H9 (cell line): ENCODE results near the gene CNGA4. TPM values are rescaled to one million over a fixed set of nuclear protein-coding genes. Genes with fewer than 3 reads are reported as not detected.
A peak's percentile ranks its signal among the peaks of the same experiment; 100 is the strongest.

ENCODE experiments used
- DNase-seq: peaks from one replicate; pipeline ENCODE4 v3.0.0-alpha.2; 2017
- H2AFZ ChIP-seq: one replicate; pipeline ENCODE4 v1.6.1; 2013; ENCODE audit warnings: mild to moderate bottlenecking, low read length, control low read depth, moderate library complexity
- H2AK5ac ChIP-seq: 2 replicates; pipeline ENCODE4 v1.6.1; 2013; ENCODE audit warnings: low read length, control low read depth, mixed read lengths; ENCODE audit not compliant: insufficient read length
- H2BK120ac ChIP-seq: one replicate; pipeline ENCODE4 v1.6.1; 2013; ENCODE audit warnings: low read depth, mild to moderate bottlenecking, low read length, control low read depth, inconsistent platforms; ENCODE audit not compliant: poor library complexity, severe bottlenecking
- H2BK12ac ChIP-seq: 2 replicates; pipeline ENCODE4 v1.6.1; 2013; ENCODE audit warnings: low read length, control low read depth, mixed read lengths, low read depth; ENCODE audit not compliant: insufficient read length
- H2BK15ac ChIP-seq: 2 replicates; pipeline ENCODE4 v1.6.1; 2013; ENCODE audit warnings: low read depth, low read length, control low read depth
- H2BK20ac ChIP-seq: one replicate; pipeline ENCODE4 v1.6.1; 2013; ENCODE audit warnings: low read depth, mild to moderate bottlenecking, low read length, control low read depth, inconsistent platforms; ENCODE audit not compliant: poor library complexity, severe bottlenecking
- H2BK5ac ChIP-seq: 2 replicates; pipeline ENCODE4 v1.6.1; 2013; ENCODE audit warnings: low read length, control low read depth, mixed read lengths; ENCODE audit not compliant: insufficient read length
- H3K14ac ChIP-seq: 2 replicates; pipeline ENCODE4 v1.6.1; 2013; ENCODE audit warnings: low read length, control low read depth; ENCODE audit not compliant: insufficient read depth
- H3K18ac ChIP-seq: 2 replicates; pipeline ENCODE4 v1.6.1; 2013; ENCODE audit warnings: low read depth, mild to moderate bottlenecking, mixed read lengths, low read length, control low read depth; ENCODE audit not compliant: insufficient read length
- H3K23ac ChIP-seq: 2 replicates; pipeline ENCODE4 v1.6.1; 2013; ENCODE audit warnings: low read length, control low read depth, mixed read lengths, low read depth; ENCODE audit not compliant: insufficient read length
- H3K23me2 ChIP-seq: 2 replicates; pipeline ENCODE4 v1.6.1; 2013; ENCODE audit warnings: low read depth, mild to moderate bottlenecking, mixed read lengths, low read length, control low read depth; ENCODE audit not compliant: insufficient read length, poor library complexity, severe bottlenecking
- H3K27ac ChIP-seq: 2 replicates; pipeline ENCODE4 v1.5.1; 2013; ENCODE audit warnings: low read length, control low read depth, mixed read lengths, low read depth; ENCODE audit not compliant: insufficient read length
- H3K27me3 ChIP-seq: 2 replicates; pipeline ENCODE4 v1.6.1; 2013; ENCODE audit warnings: low read length, control low read depth, inconsistent platforms; ENCODE audit not compliant: insufficient read depth
- H3K4ac ChIP-seq: 2 replicates; pipeline ENCODE4 v1.6.1; 2013; ENCODE audit warnings: low read depth, mild to moderate bottlenecking, control low read depth, inconsistent platforms, low read length, moderate library complexity
- H3K4me1 ChIP-seq: 2 replicates; pipeline ENCODE4 v1.6.1; 2013; ENCODE audit warnings: low read length, control low read depth, inconsistent platforms; ENCODE audit not compliant: insufficient read depth
- H3K4me2 ChIP-seq: 2 replicates; pipeline ENCODE4 v1.6.1; 2013; ENCODE audit warnings: low read length, control low read depth, mixed read lengths; ENCODE audit not compliant: insufficient read length, insufficient read depth
- H3K56ac ChIP-seq: 2 replicates; pipeline ENCODE4 v1.6.1; 2013; ENCODE audit warnings: low read depth, mild to moderate bottlenecking, mixed read lengths, low read length, control low read depth; ENCODE audit not compliant: insufficient read length
- H3K79me1 ChIP-seq: 2 replicates; pipeline ENCODE4 v1.6.1; 2013; ENCODE audit warnings: low read depth, mild to moderate bottlenecking, moderate library complexity, low read length, control low read depth, inconsistent platforms; ENCODE audit not compliant: insufficient read depth, poor library complexity, severe bottlenecking
- H3K79me2 ChIP-seq: 2 replicates; pipeline ENCODE4 v1.6.1; 2013; ENCODE audit warnings: low read length, control low read depth, inconsistent platforms; ENCODE audit not compliant: insufficient read depth
- H3K9ac ChIP-seq: 2 replicates; pipeline ENCODE4 v1.6.1; 2013; ENCODE audit warnings: low read length, control low read depth, mixed read lengths; ENCODE audit not compliant: insufficient read length; ENCODE audit errors: extremely low read depth
- H3K9me3 ChIP-seq: one replicate; pipeline ENCODE4 v1.6.1; 2013; ENCODE audit warnings: low read depth, low read length, inconsistent platforms; ENCODE audit not compliant: control insufficient read depth
- H3T11ph ChIP-seq: one replicate; pipeline ENCODE4 v1.6.1; 2013; ENCODE audit warnings: mild to moderate bottlenecking, low read length, control low read depth, inconsistent platforms
- H4K20me1 ChIP-seq: one replicate; pipeline ENCODE4 v1.6.1; 2013; ENCODE audit not compliant: control insufficient read depth, insufficient read length, insufficient read depth
- H4K5ac ChIP-seq: 2 replicates; pipeline ENCODE4 v1.6.1; 2013; ENCODE audit warnings: low read depth, mild to moderate bottlenecking, mixed read lengths, low read length, control low read depth; ENCODE audit not compliant: insufficient read length
- H4K8ac ChIP-seq: replicated peaks from 2 replicates; pipeline ENCODE4 v1.6.1; 2013; ENCODE audit warnings: low read length, control low read depth, mixed read lengths, low read depth; ENCODE audit not compliant: insufficient read length
- H4K91ac ChIP-seq: 2 replicates; pipeline ENCODE4 v1.6.1; 2013; ENCODE audit warnings: low read depth, mild to moderate bottlenecking, moderate library complexity, mixed read lengths, low read length, control low read depth; ENCODE audit not compliant: insufficient read length
- H3K27ac Mint-ChIP-seq, 3 experiments: 2 replicates in 2 of 3; 3 replicates in 1 of 3; pipeline ENCODE4 v1.8.0; 2020 to 2021; ENCODE audit warnings: mixed read lengths in 3 of 3, mild to moderate bottlenecking in 1 of 3, moderate library complexity in 1 of 3
- H3K27me3 Mint-ChIP-seq: 2 replicates; pipeline ENCODE4 v1.8.0; 2021; ENCODE audit warnings: low read depth, mild to moderate bottlenecking, moderate library complexity, mixed read lengths
- H3K36me3 Mint-ChIP-seq, 3 experiments: 2 replicates in 2 of 3; 3 replicates in 1 of 3; pipeline ENCODE4 v1.8.0; 2020 to 2021; ENCODE audit warnings: low read depth in 3 of 3, mixed read lengths in 3 of 3; ENCODE audit not compliant: insufficient read depth in 1 of 3
- H3K4me1 Mint-ChIP-seq, 2 experiments: 2 replicates each; pipeline ENCODE4 v1.8.0; 2020; ENCODE audit warnings: mixed read lengths in 2 of 2
- H3K4me3 Mint-ChIP-seq, 2 experiments: 2 replicates in 1 of 2; 3 replicates in 1 of 2; pipeline ENCODE4 v1.8.0; 2020 to 2021; ENCODE audit warnings: mild to moderate bottlenecking in 2 of 2, mixed read lengths in 2 of 2, moderate library complexity in 1 of 2
- H3K9me3 Mint-ChIP-seq, 2 experiments: 2 replicates in 1 of 2; 3 replicates in 1 of 2; pipeline ENCODE4 v1.8.0; 2020; ENCODE audit warnings: mild to moderate bottlenecking in 2 of 2, mixed read lengths in 2 of 2, moderate library complexity in 1 of 2
- WGBS: extraction: QIAGEN DNeasy Blood & Tissue Kit; methylation state at CpG from one replicate; pipeline ENCODE4 v1.1.7; 2013; ENCODE audit warnings: missing lambda C conversion rate, low lambda C conversion rate, mixed read lengths; ENCODE audit not compliant: insufficient read length; ENCODE audit errors: extremely low coverage; 5-methylcytosine and 5-hydroxymethylcytosine counted together
- total RNA-seq: library from RNA; stranded (reverse); gene quantifications from 2 replicates; pipeline ENCODE4 v1.2.1, GENCODE V29; 2021
- TF ChIP-seq, protein P1 (sequence below): fragments of 200-600 bp; sonication (generic); conservative IDR thresholded peaks from 3 replicates; pipeline ENCODE4 v1.8.0; 2021; ENCODE audit warnings: antibody characterized with exemption, mild to moderate bottlenecking

The CNGA4 gene
- total RNA-seq, 1 experiment from 2014 or later: 0.11 TPM

DNA sequence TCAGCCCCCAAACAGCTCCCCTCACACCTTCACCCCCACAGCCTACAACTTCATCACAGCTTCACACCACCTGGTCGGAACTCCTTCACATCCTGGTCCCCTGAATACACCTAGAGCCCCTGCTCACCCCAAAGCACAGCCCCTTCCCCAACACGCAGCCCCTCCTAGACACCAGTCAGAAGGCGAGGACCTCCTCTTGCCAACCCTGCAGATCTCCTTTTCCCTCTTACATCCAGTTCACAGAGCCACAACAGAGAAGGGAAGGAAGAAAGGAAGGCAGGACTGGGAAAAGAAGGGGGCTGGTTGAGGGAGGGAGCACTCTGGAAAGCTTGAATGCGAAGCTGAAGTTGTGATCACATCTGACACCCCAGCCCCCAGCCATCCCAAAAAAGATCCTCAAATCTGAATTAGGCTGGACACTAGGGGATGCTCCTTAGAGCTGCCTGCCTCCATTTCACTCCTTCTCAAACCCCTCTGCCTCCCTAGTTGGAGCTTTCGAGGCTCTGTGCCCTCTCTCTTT, 21.4 kb downstream of the CNGA4 start:
- H3K27me3 Mint-ChIP-seq: peaks cover 5% of the 10 kb centered on the region
- H3K79me1 ChIP-seq: no peaks in the 10 kb centered on the region
- H2BK120ac ChIP-seq: no peak overlapping the region
- H3T11ph ChIP-seq: no peak overlapping the region
- H3K18ac ChIP-seq: peak overlapping the region; percentile 68
- H4K5ac ChIP-seq: no peak overlapping the region
- peaks cover 22% of the 10 kb centered on the region for H3K27me3 ChIP-seq
- H4K91ac ChIP-seq: no peak overlapping the region
- H3K4me1 ChIP-seq: no peaks in the 10 kb centered on the region
- no peak overlapping the region for H3K23ac ChIP-seq
- no peak overlapping the region for H2AK5ac ChIP-seq
- H3K4me3 Mint-ChIP-seq: no peak overlapping the region
- H3K9ac ChIP-seq: no peak overlapping the region
- no peak overlapping the region for H2BK12ac ChIP-seq
- WGBS: no CpG with 5 or more reads among the region's 5 CpGs
- no peak overlapping the region; the same call in 1 of the 2 replicates for H3K14ac ChIP-seq
- H2AFZ ChIP-seq: no peak overlapping the region
- H3K23me2 ChIP-seq: peaks cover 11% of the 10 kb centered on the region
- peaks cover 0 to 9% (median 4%) of the 10 kb centered on the region in 3 experiments; a peak in 2 of 7 replicates for H3K36me3 Mint-ChIP-seq
- H2BK15ac ChIP-seq: no peak overlapping the region
- no peak overlapping the region for H2BK20ac ChIP-seq
- H3K27ac Mint-ChIP-seq: no peak overlapping the region
- no peak overlapping the region for H3K4ac ChIP-seq
- TF ChIP-seq, protein P1, sequence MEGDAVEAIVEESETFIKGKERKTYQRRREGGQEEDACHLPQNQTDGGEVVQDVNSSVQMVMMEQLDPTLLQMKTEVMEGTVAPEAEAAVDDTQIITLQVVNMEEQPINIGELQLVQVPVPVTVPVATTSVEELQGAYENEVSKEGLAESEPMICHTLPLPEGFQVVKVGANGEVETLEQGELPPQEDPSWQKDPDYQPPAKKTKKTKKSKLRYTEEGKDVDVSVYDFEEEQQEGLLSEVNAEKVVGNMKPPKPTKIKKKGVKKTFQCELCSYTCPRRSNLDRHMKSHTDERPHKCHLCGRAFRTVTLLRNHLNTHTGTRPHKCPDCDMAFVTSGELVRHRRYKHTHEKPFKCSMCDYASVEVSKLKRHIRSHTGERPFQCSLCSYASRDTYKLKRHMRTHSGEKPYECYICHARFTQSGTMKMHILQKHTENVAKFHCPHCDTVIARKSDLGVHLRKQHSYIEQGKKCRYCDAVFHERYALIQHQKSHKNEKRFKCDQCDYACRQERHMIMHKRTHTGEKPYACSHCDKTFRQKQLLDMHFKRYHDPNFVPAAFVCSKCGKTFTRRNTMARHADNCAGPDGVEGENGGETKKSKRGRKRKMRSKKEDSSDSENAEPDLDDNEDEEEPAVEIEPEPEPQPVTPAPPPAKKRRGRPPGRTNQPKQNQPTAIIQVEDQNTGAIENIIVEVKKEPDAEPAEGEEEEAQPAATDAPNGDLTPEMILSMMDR: no peak
- no peak for DNase-seq
- H2BK5ac ChIP-seq: no peak overlapping the region
- H3K56ac ChIP-seq: no peak overlapping the region
- no peaks in the 10 kb centered on the region for H3K9me3 Mint-ChIP-seq
- H3K4me2 ChIP-seq: peak overlapping the region; percentile 56
- no peaks in the 10 kb centered on the region for H3K79me2 ChIP-seq
- H3K4me1 Mint-ChIP-seq: peaks cover 6 to 10% of the 10 kb centered on the region in 2 experiments; a peak in 3 of 4 replicates
- no peaks in the 10 kb centered on the region for H4K20me1 ChIP-seq
- no peak overlapping the region for H4K8ac ChIP-seq
- H3K27ac ChIP-seq: no peak overlapping the region
- H3K9me3 ChIP-seq: no peaks in the 10 kb centered on the region
